ENCODE results near the gene DNM3. TPM values are rescaled to one million over a fixed set of nuclear protein-coding genes. Genes with fewer than 3 reads are reported as not detected.

Gene DNM3
- total RNA-seq, 1 experiment from 2014 or later = 1.2 TPM

- Mint-ChIP-seq H3K27ac (ENCODE audit: unreplicated experiment) (no peak overlapping the region), H3K36me3 (ENCODE audit: insufficient read depth, unreplicated experiment) (no peaks in the 10 kb centered on the region), H3K27me3 (ENCODE audit: unreplicated experiment) (no peaks in the 10 kb centered on the region), H3K9me3 (ENCODE audit: low read depth, unreplicated experiment) (no peaks in the 10 kb centered on the region), H3K4me1 (ENCODE audit: low read depth, unreplicated experiment) (peaks cover 14% of the 10 kb centered on the region), H3K4me3 (ENCODE audit: low read depth, unreplicated experiment) (no peak overlapping the region)
- no TSS peak for BruUV-seq (replicated peaks)
- intact Hi-C loops (cut with micrococcal nuclease; ENCODE audit: unreplicated experiment) = no loop called here
- CTCF ChIA-PET = interaction anchor here (1.4 kb wide), 1 partner anchor 10 kb away, joined by 4 read pairs; no protein-coding TSS in a partner anchor
- DNase-seq = no peak
- TF ChIP-seq, protein P1, sequence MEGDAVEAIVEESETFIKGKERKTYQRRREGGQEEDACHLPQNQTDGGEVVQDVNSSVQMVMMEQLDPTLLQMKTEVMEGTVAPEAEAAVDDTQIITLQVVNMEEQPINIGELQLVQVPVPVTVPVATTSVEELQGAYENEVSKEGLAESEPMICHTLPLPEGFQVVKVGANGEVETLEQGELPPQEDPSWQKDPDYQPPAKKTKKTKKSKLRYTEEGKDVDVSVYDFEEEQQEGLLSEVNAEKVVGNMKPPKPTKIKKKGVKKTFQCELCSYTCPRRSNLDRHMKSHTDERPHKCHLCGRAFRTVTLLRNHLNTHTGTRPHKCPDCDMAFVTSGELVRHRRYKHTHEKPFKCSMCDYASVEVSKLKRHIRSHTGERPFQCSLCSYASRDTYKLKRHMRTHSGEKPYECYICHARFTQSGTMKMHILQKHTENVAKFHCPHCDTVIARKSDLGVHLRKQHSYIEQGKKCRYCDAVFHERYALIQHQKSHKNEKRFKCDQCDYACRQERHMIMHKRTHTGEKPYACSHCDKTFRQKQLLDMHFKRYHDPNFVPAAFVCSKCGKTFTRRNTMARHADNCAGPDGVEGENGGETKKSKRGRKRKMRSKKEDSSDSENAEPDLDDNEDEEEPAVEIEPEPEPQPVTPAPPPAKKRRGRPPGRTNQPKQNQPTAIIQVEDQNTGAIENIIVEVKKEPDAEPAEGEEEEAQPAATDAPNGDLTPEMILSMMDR (IDR thresholded peaks at IDR 0.05; ENCODE audit: unreplicated experiment) = no peak
These were observed 580.8 kb downstream of the DNM3 start for GRCh38 chr1:172421974-172422604.

GRCh38 chr1:172423336-172423735 is 582.0 kb downstream of the DNM3 start:
- TF ChIP-seq, protein P1 (IDR thresholded peaks at IDR 0.05; ENCODE audit: unreplicated experiment) = no peak
- no TSS peak for BruUV-seq (replicated peaks)
- H3K27ac Mint-ChIP-seq (ENCODE audit: unreplicated experiment) = no peak overlapping the region
- peaks cover 2% of the 10 kb centered on the region for H3K4me1 Mint-ChIP-seq (ENCODE audit: low read depth, unreplicated experiment)
- H3K36me3 Mint-ChIP-seq (ENCODE audit: insufficient read depth, unreplicated experiment) = no peaks in the 10 kb centered on the region
- no peak overlapping the region for H3K4me3 Mint-ChIP-seq (ENCODE audit: low read depth, unreplicated experiment)
- no peaks in the 10 kb centered on the region for H3K9me3 Mint-ChIP-seq (ENCODE audit: low read depth, unreplicated experiment)
- intact Hi-C loops (cut with micrococcal nuclease; ENCODE audit: unreplicated experiment) = no loop called here
- CTCF ChIA-PET = no interaction called here
- no peak for DNase-seq
- no peaks in the 10 kb centered on the region for H3K27me3 Mint-ChIP-seq (ENCODE audit: unreplicated experiment)

GRCh38 chr1:172425339-172425738 is 584.0 kb downstream of the DNM3 start:
- Mint-ChIP-seq H3K36me3 (ENCODE audit: insufficient read depth, unreplicated experiment) (no peaks in the 10 kb centered on the region), H3K27ac (ENCODE audit: unreplicated experiment) (no peak overlapping the region), H3K27me3 (ENCODE audit: unreplicated experiment) (no peaks in the 10 kb centered on the region), H3K9me3 (ENCODE audit: low read depth, unreplicated experiment) (no peaks in the 10 kb centered on the region), H3K4me3 (ENCODE audit: low read depth, unreplicated experiment) (no peak overlapping the region), H3K4me1 (ENCODE audit: low read depth, unreplicated experiment) (no peaks in the 10 kb centered on the region)
- TF ChIP-seq, protein P1 (IDR thresholded peaks at IDR 0.05; ENCODE audit: unreplicated experiment) = no peak
- CTCF ChIA-PET = no interaction called here
- no peak for DNase-seq
- intact Hi-C loops (cut with micrococcal nuclease; ENCODE audit: unreplicated experiment) = loop anchor here (5.0 kb wide), 1 partner anchor 312 kb away; no protein-coding TSS in a partner anchor
- BruUV-seq (replicated peaks) = no TSS peak

DNA sequence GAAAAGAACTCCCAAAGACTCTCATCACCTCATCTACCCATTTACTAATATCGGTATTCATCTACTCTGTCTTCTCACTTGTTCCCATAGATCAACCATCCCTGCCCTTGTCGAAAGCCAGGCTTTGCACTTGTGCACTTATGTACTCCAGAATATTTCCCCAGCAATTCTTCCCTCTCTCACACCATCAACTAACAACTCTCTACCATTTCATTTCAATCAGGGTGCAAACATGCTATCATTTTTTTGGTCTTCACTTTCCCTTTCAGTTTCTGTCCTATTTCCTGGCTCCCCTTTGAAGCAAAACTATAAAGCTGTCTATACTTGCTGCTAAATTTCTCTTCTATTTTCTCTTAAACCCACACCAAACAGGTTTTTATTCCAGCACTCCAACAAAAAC is 585.9 kb downstream of the DNM3 start:
- Mint-ChIP-seq H3K4me3 (ENCODE audit: low read depth, unreplicated experiment) (no peak overlapping the region), H3K36me3 (ENCODE audit: insufficient read depth, unreplicated experiment) (no peaks in the 10 kb centered on the region), H3K9me3 (ENCODE audit: low read depth, unreplicated experiment) (no peaks in the 10 kb centered on the region), H3K27ac (ENCODE audit: unreplicated experiment) (no peak overlapping the region), H3K4me1 (ENCODE audit: low read depth, unreplicated experiment) (peaks cover 9% of the 10 kb centered on the region), H3K27me3 (ENCODE audit: unreplicated experiment) (no peaks in the 10 kb centered on the region)
- TF ChIP-seq, protein P1 (IDR thresholded peaks at IDR 0.05; ENCODE audit: unreplicated experiment) = no peak
- CTCF ChIA-PET = no interaction called here
- intact Hi-C loops (cut with micrococcal nuclease; ENCODE audit: unreplicated experiment) = loop anchor here (5.0 kb wide), 1 partner anchor 310 kb away; no protein-coding TSS in a partner anchor
- no TSS peak for BruUV-seq (replicated peaks)
- DNase-seq = no peak
